ENCODE data around the gene AKAP7.

The AKAP7 gene

GRCh38 chr6:131215219-131215618, 80.0 kb downstream of the AKAP7 start:
- H3K4me3 ChIP-seq (ENCODE audit: low read depth, low read length), result no peak overlapping the region
- in situ Hi-C loops (cut with HindIII; ENCODE audit: low sequenced_read_pairs), result no loop called here
- TF ChIP-seq CTCF (IDR thresholded peaks at IDR 0.05; ENCODE audit: low read depth, low read length), result no peak
- no peak for DNase-seq (ENCODE audit: low read depth, low spot score)

GRCh38 chr6:131216246-131216645, 81.0 kb downstream of the AKAP7 start:
- DNase-seq (ENCODE audit: low read depth, low spot score), result no peak
- in situ Hi-C loops (cut with HindIII; ENCODE audit: low sequenced_read_pairs), result no loop called here
- no peak for TF ChIP-seq CTCF (IDR thresholded peaks at IDR 0.05; ENCODE audit: low read depth, low read length)
- no peak overlapping the region for H3K4me3 ChIP-seq (ENCODE audit: low read depth, low read length)

GRCh38 chr6:131222773-131223172, 87.5 kb downstream of the AKAP7 start:
- DNase-seq (ENCODE audit: low read depth, low spot score), result no peak
- in situ Hi-C loops (cut with HindIII; ENCODE audit: low sequenced_read_pairs), result no loop called here
- TF ChIP-seq CTCF (IDR thresholded peaks at IDR 0.05; ENCODE audit: low read depth, low read length), result no peak
- no peak overlapping the region for H3K4me3 ChIP-seq (ENCODE audit: low read depth, low read length)

- no peak overlapping the region for H3K4me3 ChIP-seq (ENCODE audit: low read depth, low read length)
- DNase-seq (ENCODE audit: low read depth, low spot score), result no peak
- no peak for TF ChIP-seq CTCF (IDR thresholded peaks at IDR 0.05; ENCODE audit: low read depth, low read length)
- in situ Hi-C loops (cut with HindIII; ENCODE audit: low sequenced_read_pairs), result no loop called here
Measured at GRCh38 chr6:131223416-131223815, 88.1 kb downstream of the AKAP7 start.

GRCh38 chr6:131225127-131225526, 89.9 kb downstream of the AKAP7 start:
- H3K4me3 ChIP-seq (ENCODE audit: low read depth, low read length), result no peak overlapping the region
- peak; percentile 3 for DNase-seq (ENCODE audit: low read depth, low spot score)
- in situ Hi-C loops (cut with HindIII; ENCODE audit: low sequenced_read_pairs), result no loop called here
- no peak for TF ChIP-seq CTCF (IDR thresholded peaks at IDR 0.05; ENCODE audit: low read depth, low read length)

GRCh38 chr6:131225959-131226358, 90.7 kb downstream of the AKAP7 start:
- TF ChIP-seq CTCF (IDR thresholded peaks at IDR 0.05; ENCODE audit: low read depth, low read length), result no peak
- DNase-seq (ENCODE audit: low read depth, low spot score), result no peak
- in situ Hi-C loops (cut with HindIII; ENCODE audit: low sequenced_read_pairs), result no loop called here
- H3K4me3 ChIP-seq (ENCODE audit: low read depth, low read length), result no peak overlapping the region
